Measurements from ENCODE around the gene TSPAN17. TPM values are rescaled to one million over a fixed set of nuclear protein-coding genes. Genes with fewer than 3 reads are reported as not detected.

Gene TSPAN17
- polyA plus RNA-seq, 3 donors, result 22.2 to 27.7 (median 24.1) TPM

DNA sequence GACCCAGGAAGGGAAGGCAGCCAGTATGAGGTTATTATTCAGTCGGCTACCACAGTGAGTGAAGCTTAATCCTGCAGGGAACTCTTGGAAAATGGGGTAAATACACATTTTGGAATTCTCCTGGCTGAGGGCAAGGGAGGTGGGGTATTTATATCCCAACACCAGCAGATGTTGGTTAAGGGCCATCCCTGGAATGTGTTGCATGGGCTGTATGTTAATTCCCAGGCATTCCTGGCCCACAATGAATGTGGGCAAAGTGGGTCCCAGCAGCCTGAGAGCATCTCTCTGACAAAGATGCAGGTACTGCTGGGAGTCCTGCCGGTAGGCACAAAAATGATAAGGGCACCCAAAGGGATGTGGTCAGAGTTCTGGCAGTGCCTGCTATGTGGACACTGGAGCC lies 34.4 kb upstream of the TSPAN17 start:
- Mint-ChIP-seq H3K4me3 (no peak overlapping the region), H3K4me1 (peaks cover 10% of the 10 kb centered on the region), H3K9me3 (peaks cover 0 to 13% (median 6%) of the 10 kb centered on the region in 7 donors), H3K27me3 (ENCODE audit: low read depth in 3 of 3) (peaks cover 46 to 74% (median 52%) of the 10 kb centered on the region in 3 donors), H3K36me3 (peaks cover 3 to 7% of the 10 kb centered on the region in 2 donors), H3K27ac (no peak overlapping the region)
- H3K4me2 ChIP-seq (replicated peaks; ENCODE audit: extremely low read depth, low read length, poor library complexity, severe bottlenecking), result no peak overlapping the region
- no peaks in the 10 kb centered on the region for H3K36me3 ChIP-seq (replicated peaks in 1 of 2; ENCODE audit: control insufficient read depth in 1 of 2, insufficient read depth in 2 of 2, low read length in 2 of 2)
- no peak overlapping the region for H3K27ac ChIP-seq (ENCODE audit: low read depth in 1 of 2, low read length in 2 of 2)
- H3K9ac ChIP-seq (ENCODE audit: insufficient read depth, low read length, poor library complexity, severe bottlenecking), result no peak overlapping the region
- no peaks in the 10 kb centered on the region for H3K9me3 ChIP-seq (replicated peaks in 1 of 2; ENCODE audit: control insufficient read depth in 1 of 2, insufficient read depth in 1 of 2, low read length in 2 of 2)
- TF ChIP-seq CTCF (IDR thresholded peaks at IDR 0.05), result no peak
- peaks cover 17 to 46% of the 10 kb centered on the region in 2 donors for H3K27me3 ChIP-seq (ENCODE audit: control insufficient read depth in 2 of 2, insufficient read depth in 2 of 2, low read length in 2 of 2)
- H3K4me1 ChIP-seq (ENCODE audit: control insufficient read depth in 1 of 2, insufficient read depth in 2 of 2, low read length in 2 of 2), result peaks cover 6% of the 10 kb centered on the region in 2 donors
- DNase-seq, result no peak
- WGBS (ENCODE audit: insufficient coverage), result 80% methylated on average over 1 of the region's 2 CpGs
- no peak overlapping the region for H2AFZ ChIP-seq (ENCODE audit: insufficient read depth, low read depth, low read length, poor library complexity, severe bottlenecking)
- H3K4me3 ChIP-seq (replicated peaks in 1 of 3; ENCODE audit: low read depth in 2 of 3, low read length in 3 of 3), result no peak overlapping the region
- no peaks in the 10 kb centered on the region for H4K20me1 ChIP-seq (ENCODE audit: insufficient read depth, low read length)
- intact Hi-C loops (cut with micrococcal nuclease), result no loop called here
- H3K79me2 ChIP-seq (ENCODE audit: insufficient read depth, low read length), result no peaks in the 10 kb centered on the region

GRCh38 chr5:176614805-176615478 lies 32.3 kb upstream of the TSPAN17 start:
- Mint-ChIP-seq H3K27me3 (ENCODE audit: low read depth in 3 of 3) (peaks cover 51 to 79% (median 58%) of the 10 kb centered on the region in 3 donors), H3K4me1 (peaks cover 12% of the 10 kb centered on the region), H3K36me3 (no peaks in the 10 kb centered on the region), H3K4me3 (no peak overlapping the region), H3K9me3 (peaks cover 0 to 22% (median 16%) of the 10 kb centered on the region in 7 donors), H3K27ac (no peak overlapping the region)
- Histone ChIP-seq H3K79me2 (ENCODE audit: insufficient read depth, low read length) (no peaks in the 10 kb centered on the region), H3K4me3 (replicated peaks in 1 of 3; ENCODE audit: low read depth in 2 of 3, low read length in 3 of 3) (no peak overlapping the region), H3K36me3 (replicated peaks in 1 of 2; ENCODE audit: control insufficient read depth in 1 of 2, insufficient read depth in 2 of 2, low read length in 2 of 2) (no peaks in the 10 kb centered on the region), H4K20me1 (ENCODE audit: insufficient read depth, low read length) (no peaks in the 10 kb centered on the region), H3K9me3 (replicated peaks in 1 of 2; ENCODE audit: control insufficient read depth in 1 of 2, insufficient read depth in 1 of 2, low read length in 2 of 2) (peaks cover 12 to 18% of the 10 kb centered on the region in 2 donors), H3K4me1 (ENCODE audit: control insufficient read depth in 1 of 2, insufficient read depth in 2 of 2, low read length in 2 of 2) (peaks cover 11 to 12% of the 10 kb centered on the region in 2 donors), H3K9ac (ENCODE audit: insufficient read depth, low read length, poor library complexity, severe bottlenecking) (no peak overlapping the region), H2AFZ (ENCODE audit: insufficient read depth, low read depth, low read length, poor library complexity, severe bottlenecking) (no peak overlapping the region), H3K27me3 (ENCODE audit: control insufficient read depth in 2 of 2, insufficient read depth in 2 of 2, low read length in 2 of 2) (peaks cover 18 to 50% of the 10 kb centered on the region in 2 donors), H3K27ac (ENCODE audit: low read depth in 1 of 2, low read length in 2 of 2) (no peak overlapping the region), H3K4me2 (replicated peaks; ENCODE audit: extremely low read depth, low read length, poor library complexity, severe bottlenecking) (no peak overlapping the region)
- no peak for TF ChIP-seq CTCF (IDR thresholded peaks at IDR 0.05)
- 89% methylated on average over 3 of the region's 8 CpGs for WGBS (ENCODE audit: insufficient coverage)
- DNase-seq, result no peak
- intact Hi-C loops (cut with micrococcal nuclease), result no loop called here

Measured in CD14-positive monocyte (primary cell).